Measurements from ENCODE around the gene ARHGEF1. TPM values are rescaled to one million over a fixed set of nuclear protein-coding genes. Genes with fewer than 3 reads are reported as not detected.

The ARHGEF1 gene
- total RNA-seq, 1 experiment from 2014 or later, result 69.5 TPM

DNA sequence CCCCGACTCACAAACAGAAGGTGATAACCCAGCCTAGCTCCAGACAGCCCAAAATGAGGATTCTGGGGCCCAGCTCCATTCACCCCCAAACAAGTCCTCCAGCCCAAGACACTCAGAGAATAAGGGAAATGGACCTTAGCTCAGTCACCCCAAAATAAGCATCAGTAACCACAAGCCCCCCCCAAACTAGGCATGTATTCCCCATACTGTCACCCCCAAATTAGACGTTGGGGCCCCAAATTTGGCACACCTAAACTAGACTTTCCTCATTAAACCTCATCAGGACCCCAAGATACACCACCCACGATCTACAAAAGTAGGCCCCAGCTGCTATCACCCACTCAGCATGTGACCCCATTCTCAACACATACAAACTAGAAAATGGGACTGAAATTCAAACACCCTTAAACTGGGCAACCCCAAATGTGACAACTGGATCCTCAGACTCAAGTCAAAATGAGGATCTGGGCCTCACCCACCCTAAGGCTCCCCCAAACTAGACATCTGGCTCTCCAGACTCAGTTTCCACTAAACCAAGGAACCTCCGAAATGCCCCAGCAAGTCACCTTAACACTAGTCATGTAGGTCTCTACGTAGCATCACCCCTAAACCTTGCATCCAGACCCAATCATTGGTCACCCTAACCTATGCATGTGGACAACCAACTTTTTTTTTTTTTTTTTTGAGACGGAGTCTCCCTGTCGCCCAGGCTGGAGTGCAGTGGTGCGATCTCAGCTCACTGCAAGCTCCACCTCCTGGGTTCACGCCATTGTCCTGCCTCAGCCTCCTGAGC is 58.6 kb downstream of the ARHGEF1 start:
- Histone ChIP-seq H3K36me3 (ENCODE audit: control insufficient read depth, insufficient read depth, low read length) (no peaks in the 10 kb centered on the region), H3K9me3 (ENCODE audit: control insufficient read depth, insufficient read depth, low read depth, low read length) (no peaks in the 10 kb centered on the region), H3K27ac (ENCODE audit: low read length) (no peak overlapping the region), H3K4me3 (ENCODE audit: low read depth in 2 of 2, low read length in 2 of 2) (no peak overlapping the region), H3K27me3 (ENCODE audit: control insufficient read depth, insufficient read depth, low read length) (no peaks in the 10 kb centered on the region), H3K4me1 (ENCODE audit: control insufficient read depth, insufficient read depth, low read length) (no peaks in the 10 kb centered on the region)
- intact Hi-C loops (cut with micrococcal nuclease; ENCODE audit: unreplicated experiment), result no loop called here
- in situ Hi-C loops (cut with HindIII; ENCODE audit: low pct_unique_long_range_greater_than_20kb, low sequenced_read_pairs), result no loop called here
- CTCF ChIA-PET, result no interaction called here
- TF ChIP-seq REST (IDR thresholded peaks at IDR 0.05; ENCODE audit: insufficient read depth in 1 of 2, low read depth in 2 of 2, low read length in 1 of 2) (no peak), POLR2AphosphoS5 (IDR thresholded peaks at IDR 0.05; ENCODE audit: low read depth, low read length) (no peak), CTCF (IDR thresholded peaks at IDR 0.05) (no peak), TCF7L2 (IDR thresholded peaks at IDR 0.05; ENCODE audit: low read depth, low read length) (no peak), SIN3A (IDR thresholded peaks at IDR 0.05; ENCODE audit: borderline replicate concordance, insufficient read depth, low read depth, low read length) (no peak)
- no peak for DNase-seq (ENCODE audit: low read depth, low spot score)
- POLR2A ChIA-PET, result interaction anchor here (0.6 kb wide), 2 partner anchors 81 to 98 kb away, joined by 3 to 4 read pairs; no protein-coding TSS in a partner anchor
- BruUV-seq (replicated peaks), result no TSS peak
- ATAC-seq, result no peak

- in situ Hi-C loops (cut with HindIII; ENCODE audit: low pct_unique_long_range_greater_than_20kb, low sequenced_read_pairs), result no loop called here
- Histone ChIP-seq H3K27ac (ENCODE audit: low read length) (no peak overlapping the region), H3K36me3 (ENCODE audit: control insufficient read depth, insufficient read depth, low read length) (no peaks in the 10 kb centered on the region), H3K4me1 (ENCODE audit: control insufficient read depth, insufficient read depth, low read length) (no peaks in the 10 kb centered on the region), H3K27me3 (ENCODE audit: control insufficient read depth, insufficient read depth, low read length) (no peaks in the 10 kb centered on the region), H3K9me3 (ENCODE audit: control insufficient read depth, insufficient read depth, low read depth, low read length) (no peaks in the 10 kb centered on the region), H3K4me3 (ENCODE audit: low read depth in 2 of 2, low read length in 2 of 2) (no peak overlapping the region)
- no TSS peak for BruUV-seq (replicated peaks)
- ChIA-PET CTCF (no interaction called here), POLR2A (no interaction called here)
- intact Hi-C loops (cut with micrococcal nuclease; ENCODE audit: unreplicated experiment), result no loop called here
- TF ChIP-seq POLR2AphosphoS5 (IDR thresholded peaks at IDR 0.05; ENCODE audit: low read depth, low read length), result no peak
- TF ChIP-seq SIN3A (IDR thresholded peaks at IDR 0.05; ENCODE audit: borderline replicate concordance, insufficient read depth, low read depth, low read length), result no peak
- TF ChIP-seq TCF7L2 (IDR thresholded peaks at IDR 0.05; ENCODE audit: low read depth, low read length), result no peak
- TF ChIP-seq REST (IDR thresholded peaks at IDR 0.05; ENCODE audit: insufficient read depth in 1 of 2, low read depth in 2 of 2, low read length in 1 of 2), result no peak
- no peak for TF ChIP-seq CTCF (IDR thresholded peaks at IDR 0.05)
- ATAC-seq (no peak), DNase-seq (ENCODE audit: low read depth, low spot score) (no peak)
These were observed 61.4 kb downstream of the ARHGEF1 start for GRCh38 chr19:41944336-41944735.

Measured in Panc1 (cell line).